Measurements from ENCODE around the gene TAF4. TPM values are rescaled to one million over a fixed set of nuclear protein-coding genes. Genes with fewer than 3 reads are reported as not detected.
"Not testable (repeated sequence)": the region's sequence is repeated elsewhere in the genome, so short reads cannot be mapped to it uniquely, and the experiment has no call there.

The TAF4 gene
- total RNA-seq, 2 donors from 2014 or later: 17.8 to 19.5 TPM

GRCh38 chr20:61984431-61984830, 81.2 kb downstream of the TAF4 start:
- peak overlapping the region; percentile 43 for H3K4me3 Mint-ChIP-seq
- DNase-seq; H3K36me3 Mint-ChIP-seq (ENCODE audit: low read depth); H3K4me1 Mint-ChIP-seq; H3K9me3 ChIP-seq (ENCODE audit: control insufficient read depth, low read length, poor library complexity, severe bottlenecking); H3K27ac Mint-ChIP-seq; H3K27me3 Mint-ChIP-seq; ATAC-seq: not testable (repeated sequence)

- H3K27ac Mint-ChIP-seq: no peak overlapping the region
- peaks cover 3% of the 10 kb centered on the region for H3K9me3 ChIP-seq (ENCODE audit: control insufficient read depth, low read length, poor library complexity, severe bottlenecking)
- H3K27me3 Mint-ChIP-seq: no peaks in the 10 kb centered on the region
- DNase-seq: no peak
- peaks cover 7% of the 10 kb centered on the region for H3K4me1 Mint-ChIP-seq
- ATAC-seq: no peak
- H3K4me3 Mint-ChIP-seq: peak overlapping the region; percentile 43
- peaks cover 8% of the 10 kb centered on the region for H3K36me3 Mint-ChIP-seq (ENCODE audit: low read depth)
Observed at GRCh38 chr20:61983965-61984364, 81.7 kb downstream of the TAF4 start.

GRCh38 chr20:61982951-61983315, 82.7 kb downstream of the TAF4 start:
- H3K4me3 Mint-ChIP-seq: no peak overlapping the region
- peaks cover 7% of the 10 kb centered on the region for H3K4me1 Mint-ChIP-seq
- no peaks in the 10 kb centered on the region for H3K27me3 Mint-ChIP-seq
- H3K27ac Mint-ChIP-seq: no peak overlapping the region
- H3K9me3 ChIP-seq (ENCODE audit: control insufficient read depth, low read length, poor library complexity, severe bottlenecking): peaks cover 3% of the 10 kb centered on the region
- ATAC-seq (no peak), DNase-seq (no peak)
- peaks cover 8% of the 10 kb centered on the region for H3K36me3 Mint-ChIP-seq (ENCODE audit: low read depth)

- peaks cover 3% of the 10 kb centered on the region for H3K9me3 ChIP-seq (ENCODE audit: control insufficient read depth, low read length, poor library complexity, severe bottlenecking)
- ATAC-seq: peak; percentile 46
- no peak for DNase-seq
- Mint-ChIP-seq H3K36me3 (ENCODE audit: low read depth) (peaks cover 5% of the 10 kb centered on the region), H3K4me1 (peaks cover 7% of the 10 kb centered on the region), H3K4me3 (no peak overlapping the region), H3K27ac (peak overlapping the region; percentile 1), H3K27me3 (no peaks in the 10 kb centered on the region)
Observed at GRCh38 chr20:61982191-61982950, 83.3 kb downstream of the TAF4 start.

GRCh38 chr20:61981691-61982090, 84.0 kb downstream of the TAF4 start:
- H3K4me1 Mint-ChIP-seq; H3K36me3 Mint-ChIP-seq (ENCODE audit: low read depth); H3K27me3 Mint-ChIP-seq; H3K4me3 Mint-ChIP-seq; H3K9me3 ChIP-seq (ENCODE audit: control insufficient read depth, low read length, poor library complexity, severe bottlenecking); ATAC-seq; H3K27ac Mint-ChIP-seq; DNase-seq: not testable (repeated sequence)

GRCh38 chr20:61980647-61981583, 84.8 kb downstream of the TAF4 start:
- H3K9me3 ChIP-seq (ENCODE audit: control insufficient read depth, low read length, poor library complexity, severe bottlenecking): peaks cover 3% of the 10 kb centered on the region
- H3K36me3 Mint-ChIP-seq (ENCODE audit: low read depth): peaks cover 4% of the 10 kb centered on the region
- H3K27ac Mint-ChIP-seq: peak overlapping the region; percentile 1
- ATAC-seq (no peak), DNase-seq (no peak)
- peaks cover 5% of the 10 kb centered on the region for H3K4me1 Mint-ChIP-seq
- no peaks in the 10 kb centered on the region for H3K27me3 Mint-ChIP-seq
- H3K4me3 Mint-ChIP-seq: peak overlapping the region; percentile 1

GRCh38 chr20:61979701-61980635, 85.7 kb downstream of the TAF4 start:
- peaks cover 5% of the 10 kb centered on the region for H3K4me1 Mint-ChIP-seq
- H3K27ac Mint-ChIP-seq: peak overlapping the region; percentile 1
- peaks cover under 1% of the 10 kb centered on the region for H3K9me3 ChIP-seq (ENCODE audit: control insufficient read depth, low read length, poor library complexity, severe bottlenecking)
- no peaks in the 10 kb centered on the region for H3K27me3 Mint-ChIP-seq
- H3K36me3 Mint-ChIP-seq (ENCODE audit: low read depth): peaks cover 4% of the 10 kb centered on the region
- no peak for DNase-seq
- ATAC-seq: no peak
- H3K4me3 Mint-ChIP-seq: no peak overlapping the region

GRCh38 chr20:61979090-61979489, 86.6 kb downstream of the TAF4 start:
- ATAC-seq (no peak), DNase-seq (no peak)
- H3K36me3 Mint-ChIP-seq (ENCODE audit: low read depth): peaks cover 4% of the 10 kb centered on the region
- H3K4me1 Mint-ChIP-seq: peaks cover 5% of the 10 kb centered on the region
- H3K9me3 ChIP-seq (ENCODE audit: control insufficient read depth, low read length, poor library complexity, severe bottlenecking): no peaks in the 10 kb centered on the region
- no peak overlapping the region for H3K27ac Mint-ChIP-seq
- no peak overlapping the region for H3K4me3 Mint-ChIP-seq
- H3K27me3 Mint-ChIP-seq: no peaks in the 10 kb centered on the region

- Mint-ChIP-seq H3K27me3 (no peaks in the 10 kb centered on the region), H3K4me3 (no peak overlapping the region), H3K36me3 (ENCODE audit: low read depth) (peaks cover 6% of the 10 kb centered on the region), H3K27ac (no peak overlapping the region), H3K4me1 (peaks cover 5% of the 10 kb centered on the region)
- no peak for DNase-seq
- H3K9me3 ChIP-seq (ENCODE audit: control insufficient read depth, low read length, poor library complexity, severe bottlenecking): no peaks in the 10 kb centered on the region
- ATAC-seq: no peak
Observed at GRCh38 chr20:61978491-61978890, 87.2 kb downstream of the TAF4 start.

GRCh38 chr20:61977419-61977786, 88.3 kb downstream of the TAF4 start:
- ATAC-seq (no peak), DNase-seq (no peak)
- H3K4me3 Mint-ChIP-seq: no peak overlapping the region
- H3K27ac Mint-ChIP-seq: no peak overlapping the region
- H3K4me1 Mint-ChIP-seq: peaks cover 5% of the 10 kb centered on the region
- H3K9me3 ChIP-seq (ENCODE audit: control insufficient read depth, low read length, poor library complexity, severe bottlenecking): no peaks in the 10 kb centered on the region
- peaks cover 10% of the 10 kb centered on the region for H3K36me3 Mint-ChIP-seq (ENCODE audit: low read depth)
- H3K27me3 Mint-ChIP-seq: no peaks in the 10 kb centered on the region

- no peak for DNase-seq
- ATAC-seq: no peak
- H3K4me1 Mint-ChIP-seq: peaks cover 5% of the 10 kb centered on the region
- H3K27me3 Mint-ChIP-seq: no peaks in the 10 kb centered on the region
- peaks cover 10% of the 10 kb centered on the region for H3K36me3 Mint-ChIP-seq (ENCODE audit: low read depth)
- no peak overlapping the region for H3K4me3 Mint-ChIP-seq
- no peak overlapping the region for H3K27ac Mint-ChIP-seq
- no peaks in the 10 kb centered on the region for H3K9me3 ChIP-seq (ENCODE audit: control insufficient read depth, low read length, poor library complexity, severe bottlenecking)
Observed at GRCh38 chr20:61976644-61977418, 88.8 kb downstream of the TAF4 start.

- ATAC-seq: no peak
- no peaks in the 10 kb centered on the region for H3K9me3 ChIP-seq (ENCODE audit: control insufficient read depth, low read length, poor library complexity, severe bottlenecking)
- Mint-ChIP-seq H3K27me3 (no peaks in the 10 kb centered on the region), H3K36me3 (ENCODE audit: low read depth) (peaks cover 10% of the 10 kb centered on the region), H3K4me1 (peaks cover 2% of the 10 kb centered on the region), H3K4me3 (no peak overlapping the region), H3K27ac (no peak overlapping the region)
- DNase-seq: no peak
Observed at GRCh38 chr20:61976263-61976643, 89.4 kb downstream of the TAF4 start.

Data from T-helper 17 cell (primary cell).